G401.6 (cell line): ENCODE data around the gene PROM2.
"Not testable (repeated sequence)": the region's sequence is repeated elsewhere in the genome, so short reads cannot be mapped to it uniquely, and the experiment has no call there.

Source experiments
- FAIRE-seq: peaks from 2 replicates; lab custom pipeline; 2012; peaks lifted over from hg19 to GRCh38; lab: Jason Lieb, UNC

Gene PROM2, protein sequence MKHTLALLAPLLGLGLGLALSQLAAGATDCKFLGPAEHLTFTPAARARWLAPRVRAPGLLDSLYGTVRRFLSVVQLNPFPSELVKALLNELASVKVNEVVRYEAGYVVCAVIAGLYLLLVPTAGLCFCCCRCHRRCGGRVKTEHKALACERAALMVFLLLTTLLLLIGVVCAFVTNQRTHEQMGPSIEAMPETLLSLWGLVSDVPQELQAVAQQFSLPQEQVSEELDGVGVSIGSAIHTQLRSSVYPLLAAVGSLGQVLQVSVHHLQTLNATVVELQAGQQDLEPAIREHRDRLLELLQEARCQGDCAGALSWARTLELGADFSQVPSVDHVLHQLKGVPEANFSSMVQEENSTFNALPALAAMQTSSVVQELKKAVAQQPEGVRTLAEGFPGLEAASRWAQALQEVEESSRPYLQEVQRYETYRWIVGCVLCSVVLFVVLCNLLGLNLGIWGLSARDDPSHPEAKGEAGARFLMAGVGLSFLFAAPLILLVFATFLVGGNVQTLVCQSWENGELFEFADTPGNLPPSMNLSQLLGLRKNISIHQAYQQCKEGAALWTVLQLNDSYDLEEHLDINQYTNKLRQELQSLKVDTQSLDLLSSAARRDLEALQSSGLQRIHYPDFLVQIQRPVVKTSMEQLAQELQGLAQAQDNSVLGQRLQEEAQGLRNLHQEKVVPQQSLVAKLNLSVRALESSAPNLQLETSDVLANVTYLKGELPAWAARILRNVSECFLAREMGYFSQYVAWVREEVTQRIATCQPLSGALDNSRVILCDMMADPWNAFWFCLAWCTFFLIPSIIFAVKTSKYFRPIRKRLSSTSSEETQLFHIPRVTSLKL

DNA sequence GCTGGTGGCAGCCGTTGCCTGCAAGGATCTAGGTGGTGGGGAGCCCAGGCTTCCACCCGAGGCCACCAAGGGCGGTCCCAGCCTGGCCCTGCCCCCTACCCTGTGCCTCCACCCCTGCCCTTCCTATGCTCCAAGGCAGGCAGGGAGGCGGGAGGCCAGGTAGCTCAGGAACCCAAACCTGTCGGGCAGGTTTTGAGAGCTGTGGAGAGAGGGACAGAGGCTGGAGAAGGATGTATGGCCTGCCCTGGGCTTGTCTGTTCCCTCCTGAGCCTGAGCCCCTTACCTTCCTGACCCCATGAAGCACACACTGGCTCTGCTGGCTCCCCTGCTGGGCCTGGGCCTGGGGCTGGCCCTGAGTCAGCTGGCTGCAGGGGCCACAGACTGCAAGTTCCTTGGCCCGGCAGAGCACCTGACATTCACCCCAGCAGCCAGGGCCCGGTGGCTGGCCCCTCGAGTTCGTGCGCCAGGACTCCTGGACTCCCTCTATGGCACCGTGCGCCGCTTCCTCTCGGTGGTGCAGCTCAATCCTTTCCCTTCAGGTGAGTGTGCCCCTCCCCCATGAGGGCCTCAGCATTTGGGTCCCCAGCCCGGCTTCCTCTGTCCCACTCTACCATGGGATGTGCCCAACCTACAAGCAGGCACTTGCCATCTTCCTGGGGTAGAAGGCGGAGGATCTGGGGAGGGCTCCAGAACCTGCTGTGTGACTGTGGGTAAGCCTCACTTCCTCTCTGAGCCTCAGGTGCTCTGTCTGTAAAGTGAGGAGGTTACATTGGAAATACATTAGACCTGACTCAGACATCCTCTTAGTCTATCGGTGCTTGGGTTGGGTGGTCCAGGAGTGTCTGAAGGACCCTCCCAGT is at the start of gene PROM2:
PROM2 (plus strand) TSS at position 159 of the 860 bp plus-strand sequence; CDS start at position 296, 137 bp downstream.
- FAIRE-seq, result no peak

DNA sequence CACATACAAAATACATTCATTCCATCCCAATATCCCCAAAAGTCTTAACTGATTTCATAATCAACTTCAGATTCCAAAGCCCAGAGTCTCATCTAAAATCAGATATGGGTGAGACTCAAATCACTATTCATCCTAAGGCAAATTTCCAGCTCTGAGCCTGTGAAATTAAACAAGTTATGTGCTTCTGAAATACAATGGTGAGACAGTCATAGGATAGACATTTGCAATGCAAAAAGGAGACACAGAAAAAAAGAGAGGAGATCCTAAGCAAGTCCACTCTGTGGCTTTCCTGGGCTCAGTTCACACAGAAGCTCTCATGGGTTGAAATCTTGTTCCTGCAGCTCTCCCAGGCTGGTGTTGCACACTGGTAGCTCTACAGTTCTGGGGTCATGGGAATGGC is 48.6 kb upstream of the PROM2 start:
- no peak for FAIRE-seq

DNA sequence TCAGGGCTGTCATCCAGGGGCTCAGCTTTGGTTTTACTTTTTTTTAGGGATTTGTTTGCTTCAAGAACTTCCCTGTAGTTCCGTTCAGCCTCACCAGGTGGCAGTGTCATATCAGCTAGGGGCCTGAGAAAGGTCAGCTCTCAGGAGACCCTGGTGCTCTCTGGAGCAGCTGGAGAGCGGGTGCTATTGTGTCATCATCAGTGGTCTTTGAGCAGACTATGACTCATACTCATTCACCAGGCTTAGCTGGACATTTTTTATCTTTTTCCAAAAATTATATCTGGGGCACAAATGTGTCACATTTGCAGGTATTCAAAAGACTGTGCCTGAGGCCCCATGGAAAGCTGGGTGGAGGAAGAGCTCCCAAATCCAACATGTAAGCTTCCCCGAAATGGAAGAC is 42.5 kb upstream of the PROM2 start:
- no peak for FAIRE-seq

DNA sequence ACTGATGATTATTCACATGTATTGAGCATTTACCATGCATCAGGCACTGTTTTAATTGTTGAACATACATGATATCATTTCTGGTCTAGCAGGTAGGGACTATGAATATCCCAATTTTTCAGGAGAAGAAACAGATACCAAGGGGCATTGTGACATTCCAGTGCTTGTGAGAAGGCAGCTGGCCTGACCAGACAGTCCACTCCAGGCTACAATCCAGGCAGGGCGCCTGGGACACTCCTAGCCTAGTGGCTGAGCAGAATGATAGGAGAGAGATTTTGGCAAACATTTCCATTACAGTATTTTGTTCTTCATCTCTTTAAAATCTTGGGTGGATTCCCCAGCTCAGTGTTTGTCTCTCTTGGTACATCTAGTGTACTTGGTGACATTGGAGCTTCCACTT is 42.0 kb upstream of the PROM2 start:
- no peak for FAIRE-seq

DNA sequence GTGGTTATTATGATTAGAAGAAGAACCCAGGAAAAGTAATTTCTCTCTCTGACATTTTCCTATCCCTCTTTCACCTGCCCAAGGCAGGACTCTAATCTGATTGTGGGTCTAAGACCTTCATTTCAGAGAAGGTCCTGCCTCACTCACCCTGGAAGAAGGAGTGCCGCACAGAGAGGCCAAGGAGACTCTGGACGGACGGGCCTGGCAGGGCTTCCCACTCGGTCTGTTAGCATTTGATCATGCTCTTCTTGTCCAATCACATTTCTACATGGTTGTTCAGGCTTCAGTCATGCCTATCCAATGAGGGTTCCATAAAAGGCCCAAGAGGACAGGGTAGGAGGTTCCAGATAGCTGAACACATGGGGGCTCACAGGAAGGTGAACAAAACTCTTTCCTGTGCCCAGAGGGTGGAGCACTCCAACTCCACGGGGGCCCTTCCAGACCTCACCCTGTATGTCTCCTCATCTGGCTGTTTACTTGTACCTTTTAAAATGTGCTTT is 39.9 kb upstream of the PROM2 start:
- FAIRE-seq, result no peak

DNA sequence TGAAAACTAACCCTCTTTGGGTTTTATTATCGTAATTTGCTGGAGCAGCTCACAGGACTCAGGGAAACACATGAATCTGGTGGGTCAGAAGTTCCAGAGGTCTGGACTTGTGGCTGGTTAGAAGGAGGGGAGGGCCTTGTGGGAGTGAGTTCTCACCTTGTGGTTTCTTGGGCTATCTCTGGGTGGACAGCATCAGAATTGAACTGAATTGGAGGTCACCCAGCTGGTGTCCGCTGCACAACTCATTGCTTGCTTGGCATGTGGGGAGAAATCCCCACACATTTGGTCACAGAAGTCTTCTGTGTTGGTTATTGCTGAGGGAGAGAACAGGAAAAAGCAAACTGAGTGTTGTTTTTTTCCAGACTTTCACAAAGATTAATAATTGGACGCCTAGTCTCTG is 39.4 kb upstream of the PROM2 start:
- FAIRE-seq, result no peak

DNA sequence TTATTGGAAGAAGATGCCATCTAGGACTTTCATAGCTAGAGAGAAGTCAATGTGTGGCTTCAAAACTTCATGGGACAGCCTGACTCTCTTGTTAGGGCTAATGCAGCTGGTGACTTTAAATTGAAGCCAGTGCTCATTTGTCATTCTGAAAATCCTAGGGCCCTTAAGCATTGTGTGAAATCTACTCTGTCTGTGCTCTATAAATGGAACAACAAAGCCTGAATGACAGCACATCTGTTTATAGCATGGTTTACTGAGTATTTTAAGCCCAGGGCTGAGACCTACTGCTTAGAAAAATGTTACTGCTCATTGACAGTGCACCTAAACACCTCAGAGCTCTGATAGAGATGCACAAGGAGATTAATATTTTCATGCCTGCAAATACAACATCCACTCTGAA is 36.1 kb upstream of the PROM2 start:
- FAIRE-seq, result no peak

DNA sequence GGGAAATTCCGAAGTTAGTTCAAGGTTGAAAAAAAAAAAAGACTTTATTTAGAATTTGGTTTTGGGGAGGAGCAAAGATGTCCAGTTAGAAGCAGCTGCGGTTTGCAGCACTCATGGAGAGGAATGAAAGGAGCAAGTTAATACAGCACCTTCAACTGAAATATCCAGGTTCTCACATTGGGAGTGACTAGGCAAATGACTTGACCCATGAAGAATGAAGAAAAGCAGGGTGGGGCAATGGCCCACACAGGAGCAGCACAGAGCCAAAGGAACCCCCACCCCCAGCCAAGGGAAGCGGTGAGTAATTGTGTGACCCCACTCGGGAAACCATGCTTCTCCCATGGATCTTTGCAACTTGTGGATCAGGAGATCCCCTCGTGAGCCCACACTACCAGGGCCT is 34.2 kb upstream of the PROM2 start:
- FAIRE-seq, result no peak

DNA sequence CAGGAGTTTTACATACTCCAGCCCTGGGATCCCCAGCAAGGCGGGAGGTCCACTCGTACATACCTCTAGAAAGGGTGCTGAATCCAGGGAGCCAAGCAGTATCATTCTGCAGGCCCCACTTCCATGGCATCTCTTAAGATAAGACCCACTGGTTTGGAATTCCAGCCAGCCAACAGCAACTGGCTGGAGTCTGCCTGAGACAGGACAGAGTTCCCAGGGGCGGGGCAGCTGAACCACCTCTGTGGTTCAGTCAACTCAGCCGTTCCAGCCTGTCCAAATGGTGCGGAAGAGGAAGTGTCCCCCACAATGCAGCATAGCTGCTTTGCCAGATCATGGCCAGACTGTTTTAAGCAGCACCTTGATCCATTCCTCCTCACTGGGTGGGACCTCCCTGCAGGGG is 33.7 kb upstream of the PROM2 start:
- FAIRE-seq, result no peak

DNA sequence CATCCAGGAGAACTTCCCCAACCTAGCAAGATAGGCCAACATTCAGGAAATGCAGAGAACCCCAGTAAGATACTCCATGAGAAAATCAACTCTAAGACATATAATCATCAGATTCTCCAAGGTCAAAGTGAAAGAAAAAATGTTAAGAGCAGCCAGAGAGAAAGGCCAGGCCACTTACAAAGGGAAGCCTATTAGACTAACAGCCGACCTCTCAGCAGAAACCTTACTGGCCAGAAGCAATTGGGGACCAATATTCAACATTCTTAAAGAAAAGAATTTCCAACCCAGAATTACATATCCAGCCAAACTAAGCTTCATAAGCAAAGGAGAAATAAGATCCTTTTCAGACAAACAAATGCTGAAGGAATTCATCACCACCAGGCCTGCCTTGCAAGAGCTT is 32.2 kb upstream of the PROM2 start:
- not testable (repeated sequence) for FAIRE-seq

DNA sequence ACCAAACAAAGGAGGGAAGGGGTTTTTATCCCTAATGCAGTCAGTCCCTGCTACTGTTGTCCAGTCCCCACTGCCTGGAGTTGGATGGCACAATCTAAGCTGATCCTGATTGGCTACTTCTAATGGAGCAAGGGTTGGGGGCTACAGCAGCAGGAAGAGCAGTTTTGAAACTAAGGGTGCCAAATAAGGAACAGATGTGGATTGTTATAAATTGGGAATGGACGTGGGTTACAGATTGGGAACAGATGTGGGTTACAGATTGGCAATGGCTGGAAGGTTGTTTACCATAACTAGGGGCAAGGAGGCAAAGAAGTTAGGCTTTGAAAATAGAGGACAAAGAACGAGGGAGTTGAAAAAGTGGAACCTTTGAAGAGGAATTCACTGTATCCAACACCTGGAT is 16.0 kb upstream of the PROM2 start:
- FAIRE-seq, result no peak

DNA sequence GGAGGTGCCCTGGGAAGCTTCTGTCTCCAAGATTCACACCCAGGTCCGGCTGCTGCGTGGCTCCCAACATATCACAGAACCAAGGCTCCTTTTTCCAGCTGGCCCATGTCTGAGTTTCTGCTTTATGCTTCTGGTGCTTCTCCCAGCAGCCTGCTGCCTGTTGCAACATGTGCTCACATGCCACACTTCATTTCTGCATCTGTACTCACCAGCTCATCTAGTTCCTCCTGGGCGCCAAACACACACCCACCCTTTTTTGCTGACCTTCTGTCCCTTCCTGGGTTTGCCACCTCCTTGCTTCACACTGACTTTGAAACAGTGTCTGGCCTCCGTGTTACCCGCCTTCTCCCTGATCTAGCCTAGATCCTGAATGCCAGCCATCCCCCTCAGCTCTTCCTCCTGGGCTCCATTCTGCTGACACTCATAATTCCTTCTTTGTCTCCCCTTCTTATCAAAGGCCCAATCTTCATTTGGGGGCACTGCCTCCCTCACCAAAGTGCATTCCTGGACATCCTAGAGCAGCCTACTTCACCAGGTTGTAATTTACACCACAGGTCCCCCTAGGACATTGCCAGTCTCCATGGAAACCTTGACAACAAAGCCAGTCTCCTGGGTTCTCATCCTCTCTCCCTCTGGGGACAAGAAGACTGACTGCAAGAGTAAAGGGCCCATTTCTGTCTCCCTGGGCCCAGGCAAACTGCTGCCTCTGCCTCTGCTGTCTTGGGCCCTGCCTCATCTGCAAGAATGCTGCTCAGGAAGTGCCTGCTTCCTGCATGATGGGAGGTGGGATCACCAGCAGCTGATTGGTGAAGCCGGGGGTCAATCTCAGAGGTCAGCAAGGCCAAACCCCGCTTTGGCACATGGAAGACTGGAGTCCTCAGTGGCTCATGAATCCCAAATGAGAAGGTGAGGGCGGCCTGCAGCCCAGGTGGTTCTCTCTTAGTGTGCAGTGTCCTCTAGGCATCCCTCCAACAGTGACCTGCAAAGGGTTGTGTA is 13.9 kb upstream of the PROM2 start:
- FAIRE-seq, result no peak

DNA sequence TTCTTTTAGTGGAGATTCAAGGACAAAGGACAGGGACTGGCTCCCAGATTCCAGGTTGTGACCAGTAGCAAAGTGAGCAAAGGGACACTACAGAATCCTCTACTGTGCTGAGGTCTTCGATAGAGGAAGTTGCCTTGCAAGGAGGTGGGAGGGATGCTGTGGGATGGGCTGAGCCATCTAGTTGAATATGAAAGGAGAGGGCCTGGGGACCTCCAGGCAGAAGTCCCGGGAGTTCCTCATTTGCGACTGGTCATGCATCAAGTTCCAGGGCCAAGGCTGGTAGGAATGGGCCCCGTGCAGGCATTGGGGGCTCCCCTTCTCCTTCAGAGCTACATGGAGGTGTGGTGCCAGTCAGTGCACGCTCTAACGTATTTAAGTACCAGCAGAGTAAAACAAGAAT is 12.6 kb upstream of the PROM2 start:
- FAIRE-seq, result no peak

DNA sequence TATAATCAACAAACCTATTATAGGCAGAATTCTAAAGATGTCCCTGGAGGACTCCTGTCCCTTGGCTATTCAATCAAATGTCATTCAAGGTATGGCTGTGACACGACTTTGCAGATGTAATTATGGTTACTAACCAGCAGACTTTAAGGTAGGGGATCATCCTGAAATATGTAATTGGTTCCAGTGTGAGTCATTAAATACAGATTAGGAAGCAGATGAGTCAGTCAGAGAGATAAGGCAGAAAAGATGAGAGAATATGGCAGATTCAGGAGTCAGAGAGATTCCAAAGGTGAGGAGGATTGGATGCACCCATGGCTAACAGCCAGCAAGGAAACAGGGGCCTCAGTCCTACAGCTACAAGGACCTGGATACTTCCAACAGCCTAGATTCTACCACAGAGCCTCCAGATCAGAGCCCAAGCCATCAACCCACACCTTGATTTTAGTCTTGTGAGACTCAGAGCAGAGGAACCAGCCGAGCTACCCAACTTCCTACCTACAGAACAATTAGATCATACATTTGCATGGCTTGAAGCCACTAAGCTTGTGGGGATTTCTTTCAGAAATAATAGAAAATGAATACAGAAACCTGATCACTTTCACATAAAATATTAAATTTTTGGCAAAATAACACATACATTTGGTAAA is 11.2 kb upstream of the PROM2 start:
- no peak for FAIRE-seq

DNA sequence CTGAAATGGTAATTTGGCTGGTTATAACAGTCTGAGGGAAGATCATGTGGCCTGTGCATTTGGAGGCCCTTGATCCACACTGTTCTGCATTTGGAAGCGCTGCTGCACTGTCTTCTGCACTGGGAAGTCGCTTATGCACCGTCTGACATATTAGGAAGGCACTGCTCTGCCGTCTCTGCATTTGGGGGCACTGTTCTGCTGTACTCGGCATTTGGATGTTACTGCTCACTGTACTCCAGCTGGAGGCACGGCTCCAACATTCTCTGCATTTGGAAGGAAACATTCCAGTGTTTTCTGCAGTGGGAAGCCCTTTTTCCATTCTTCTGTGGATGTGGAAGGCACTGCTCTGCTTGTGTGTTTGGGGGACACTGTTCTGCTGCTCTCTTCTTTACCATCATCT is 9.6 kb upstream of the PROM2 start:
- no peak for FAIRE-seq

DNA sequence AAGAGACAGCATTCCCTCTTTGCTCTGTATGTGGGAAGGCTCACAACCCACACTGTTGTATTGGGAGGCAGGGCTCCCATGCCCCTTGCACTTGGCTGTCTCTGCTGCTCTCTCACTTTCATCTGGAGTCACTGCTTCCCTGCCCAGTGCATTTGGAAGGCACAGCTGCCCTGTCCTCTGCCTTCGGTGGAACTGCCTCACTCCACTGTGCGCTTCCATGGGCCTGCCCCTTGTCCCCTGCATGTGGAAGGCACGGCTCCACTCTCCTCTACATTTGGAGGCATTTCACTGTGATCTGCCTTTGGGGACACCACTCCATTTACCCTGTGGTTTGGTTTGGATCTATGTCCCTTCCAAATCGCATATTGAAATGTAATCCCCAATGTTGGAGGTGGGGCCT is 9.1 kb upstream of the PROM2 start:
- no peak for FAIRE-seq

DNA sequence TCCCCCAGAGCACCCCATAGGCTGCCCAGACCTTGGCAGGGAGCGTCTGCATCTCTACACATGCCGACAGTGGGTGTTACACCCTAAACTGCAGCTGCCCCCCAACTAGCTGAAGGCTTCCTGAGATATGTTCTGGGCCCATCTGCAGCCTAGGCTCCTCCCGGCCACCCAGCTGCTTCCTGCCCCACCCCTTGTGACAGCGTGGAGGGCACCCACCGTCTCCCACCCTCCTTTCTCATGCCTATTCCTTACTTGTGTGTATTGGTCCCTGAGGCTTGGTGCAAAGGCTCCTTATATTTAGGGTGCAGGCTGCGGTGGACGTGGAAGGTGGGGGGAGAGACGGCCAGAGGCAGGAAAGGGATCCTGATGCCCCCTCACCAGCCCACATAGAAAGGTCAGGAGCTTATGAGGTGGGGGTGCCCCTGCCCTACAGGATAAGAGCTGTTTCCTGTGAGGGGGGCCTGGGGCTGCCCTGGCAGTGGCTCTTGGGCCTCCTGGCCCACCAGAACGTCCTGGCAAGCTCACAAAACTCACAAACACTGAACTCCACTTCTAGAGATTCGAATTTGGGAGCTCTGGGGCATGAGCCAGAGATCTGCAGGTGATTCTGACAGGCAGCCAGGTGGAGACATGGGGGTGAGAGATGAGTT is 7.3 kb upstream of the PROM2 start:
- no peak for FAIRE-seq

DNA sequence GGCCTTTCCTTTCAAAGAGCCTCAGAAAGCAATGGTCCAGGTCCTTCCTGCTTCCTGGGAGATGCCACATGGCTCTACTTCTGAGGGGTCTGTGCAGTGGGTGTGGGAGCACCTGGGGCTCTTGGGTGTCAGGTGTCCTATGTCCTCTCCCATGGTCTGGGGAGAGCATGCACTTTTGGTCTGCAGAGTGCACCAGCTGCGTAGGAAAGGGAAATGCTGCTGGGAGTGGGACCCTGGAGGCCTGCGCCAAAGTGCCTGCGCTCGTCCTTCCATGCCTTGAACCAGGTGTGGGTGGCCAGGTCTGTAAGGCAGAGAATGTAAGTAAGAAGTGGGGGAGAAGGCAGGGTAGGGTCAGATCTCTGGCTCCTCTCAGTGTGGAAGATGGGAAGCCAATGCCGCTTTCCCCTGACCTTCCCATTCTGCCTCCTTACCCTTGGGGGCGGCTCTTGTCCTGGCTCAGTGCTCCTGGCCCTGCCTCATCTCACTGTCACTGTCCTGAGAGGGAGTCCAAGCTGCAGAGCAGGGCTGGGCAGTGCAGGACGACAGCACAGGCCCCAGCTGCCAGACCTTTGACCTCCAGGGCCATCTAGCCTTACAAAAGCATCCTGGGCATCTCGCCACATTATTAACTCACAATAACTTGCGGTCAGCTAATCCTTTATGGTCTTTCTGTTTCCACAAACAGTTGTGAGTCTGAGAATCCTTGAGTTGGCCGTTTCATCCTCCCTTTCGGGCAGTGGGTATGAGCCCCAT is 6.6 kb upstream of the PROM2 start:
- no peak for FAIRE-seq
